ENCODE results near the gene KCTD10.

KCTD10 gene

DNA sequence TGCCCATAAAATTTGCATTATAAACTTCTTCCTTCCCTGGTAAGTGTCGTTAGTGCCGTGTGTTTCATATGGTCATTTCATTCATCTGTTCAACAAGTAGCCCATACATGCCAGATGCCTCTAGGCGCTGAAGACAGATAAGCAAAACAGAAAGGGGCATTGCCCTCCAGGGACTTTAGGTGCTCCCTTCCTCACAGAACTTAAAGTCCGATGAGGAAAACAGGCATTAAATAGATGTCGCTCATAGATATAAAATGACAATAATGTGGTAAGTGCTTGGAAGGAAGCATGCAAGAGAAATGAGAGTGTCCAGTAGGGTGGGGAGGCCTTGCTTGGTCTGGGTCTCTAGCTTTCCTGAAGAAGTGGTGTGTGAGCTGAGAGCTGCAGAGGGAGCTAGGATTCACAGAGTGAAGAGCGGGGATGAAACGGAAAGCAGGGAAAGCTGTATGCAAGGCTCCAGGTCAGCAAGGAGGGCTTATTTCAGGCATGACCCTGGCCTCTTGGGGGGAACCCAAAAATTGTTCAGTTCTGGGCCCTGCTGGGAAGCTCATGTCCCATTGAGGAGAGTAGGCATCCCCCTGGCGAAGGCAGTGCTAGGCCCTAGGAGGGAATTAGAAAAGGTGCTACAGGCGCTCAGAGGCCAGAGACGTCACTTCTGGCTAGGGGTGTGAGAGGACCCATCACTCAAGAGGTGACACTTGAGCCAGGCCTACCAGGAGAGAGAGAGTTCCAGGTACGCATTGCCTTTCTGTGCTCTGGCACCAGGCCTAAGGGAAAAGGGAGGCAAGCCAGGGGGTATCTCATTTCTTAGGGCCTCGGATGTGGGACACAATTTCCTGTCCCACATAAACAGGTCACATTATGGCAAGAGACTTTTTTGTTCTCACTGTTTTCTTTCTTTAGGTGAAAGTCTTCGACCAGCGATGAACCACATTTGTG lies 12.2 kb upstream of the KCTD10 start:
- in situ Hi-C loops (cut with HindIII; ENCODE audit: low pct_ligation_motif_present, low sequenced_read_pairs): no loop called here
- peaks cover 58% of the 10 kb centered on the region for H3K36me3 ChIP-seq (replicated peaks)
- H3K27me3 ChIP-seq (replicated peaks): no peaks in the 10 kb centered on the region
- H3K27ac ChIP-seq: no peak overlapping the region
- TF ChIP-seq, protein P1, sequence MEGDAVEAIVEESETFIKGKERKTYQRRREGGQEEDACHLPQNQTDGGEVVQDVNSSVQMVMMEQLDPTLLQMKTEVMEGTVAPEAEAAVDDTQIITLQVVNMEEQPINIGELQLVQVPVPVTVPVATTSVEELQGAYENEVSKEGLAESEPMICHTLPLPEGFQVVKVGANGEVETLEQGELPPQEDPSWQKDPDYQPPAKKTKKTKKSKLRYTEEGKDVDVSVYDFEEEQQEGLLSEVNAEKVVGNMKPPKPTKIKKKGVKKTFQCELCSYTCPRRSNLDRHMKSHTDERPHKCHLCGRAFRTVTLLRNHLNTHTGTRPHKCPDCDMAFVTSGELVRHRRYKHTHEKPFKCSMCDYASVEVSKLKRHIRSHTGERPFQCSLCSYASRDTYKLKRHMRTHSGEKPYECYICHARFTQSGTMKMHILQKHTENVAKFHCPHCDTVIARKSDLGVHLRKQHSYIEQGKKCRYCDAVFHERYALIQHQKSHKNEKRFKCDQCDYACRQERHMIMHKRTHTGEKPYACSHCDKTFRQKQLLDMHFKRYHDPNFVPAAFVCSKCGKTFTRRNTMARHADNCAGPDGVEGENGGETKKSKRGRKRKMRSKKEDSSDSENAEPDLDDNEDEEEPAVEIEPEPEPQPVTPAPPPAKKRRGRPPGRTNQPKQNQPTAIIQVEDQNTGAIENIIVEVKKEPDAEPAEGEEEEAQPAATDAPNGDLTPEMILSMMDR (IDR thresholded peaks at IDR 0.05; ENCODE audit: low read depth, low read length, missing control alignments): no peak
- no peak for DNase-seq
- no peak overlapping the region for H3K4me3 ChIP-seq (ENCODE audit: low read depth, low read length)

DNA sequence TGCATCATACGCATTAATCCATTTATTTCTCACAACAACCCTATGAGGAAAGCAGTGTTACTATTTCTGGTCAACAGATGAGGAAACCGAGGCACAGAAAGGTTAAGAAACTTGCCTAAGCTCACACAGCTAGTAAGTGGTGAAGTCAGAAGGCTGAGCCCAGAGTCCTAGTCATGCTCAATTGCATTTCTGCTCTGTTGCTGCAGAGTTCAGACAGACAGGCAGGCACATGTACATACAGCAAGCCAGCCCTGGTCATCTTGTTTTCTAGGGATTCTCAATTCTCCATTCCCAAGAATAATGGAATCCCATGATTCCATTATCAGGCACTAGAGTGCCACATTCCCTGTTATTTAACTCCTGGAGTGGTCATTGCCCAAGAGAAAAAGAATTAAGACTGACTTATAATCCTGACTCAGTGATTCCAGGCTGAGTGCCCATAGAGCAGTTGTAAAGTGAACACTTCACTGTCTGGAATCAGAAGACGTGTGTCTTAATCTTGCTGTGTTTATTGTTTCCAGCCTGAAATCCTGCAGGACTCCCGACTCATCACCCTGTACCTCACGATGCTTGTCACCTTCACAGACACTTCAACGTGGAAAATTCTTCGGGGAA lies 11.1 kb upstream of the KCTD10 start:
- TF ChIP-seq, protein P1 (IDR thresholded peaks at IDR 0.05; ENCODE audit: low read depth, low read length, missing control alignments): no peak
- Histone ChIP-seq H3K27ac (no peak overlapping the region), H3K4me3 (ENCODE audit: low read depth, low read length) (no peak overlapping the region), H3K27me3 (replicated peaks) (no peaks in the 10 kb centered on the region), H3K36me3 (replicated peaks) (peaks cover 65% of the 10 kb centered on the region)
- in situ Hi-C loops (cut with HindIII; ENCODE audit: low pct_ligation_motif_present, low sequenced_read_pairs): no loop called here
- DNase-seq: no peak

DNA sequence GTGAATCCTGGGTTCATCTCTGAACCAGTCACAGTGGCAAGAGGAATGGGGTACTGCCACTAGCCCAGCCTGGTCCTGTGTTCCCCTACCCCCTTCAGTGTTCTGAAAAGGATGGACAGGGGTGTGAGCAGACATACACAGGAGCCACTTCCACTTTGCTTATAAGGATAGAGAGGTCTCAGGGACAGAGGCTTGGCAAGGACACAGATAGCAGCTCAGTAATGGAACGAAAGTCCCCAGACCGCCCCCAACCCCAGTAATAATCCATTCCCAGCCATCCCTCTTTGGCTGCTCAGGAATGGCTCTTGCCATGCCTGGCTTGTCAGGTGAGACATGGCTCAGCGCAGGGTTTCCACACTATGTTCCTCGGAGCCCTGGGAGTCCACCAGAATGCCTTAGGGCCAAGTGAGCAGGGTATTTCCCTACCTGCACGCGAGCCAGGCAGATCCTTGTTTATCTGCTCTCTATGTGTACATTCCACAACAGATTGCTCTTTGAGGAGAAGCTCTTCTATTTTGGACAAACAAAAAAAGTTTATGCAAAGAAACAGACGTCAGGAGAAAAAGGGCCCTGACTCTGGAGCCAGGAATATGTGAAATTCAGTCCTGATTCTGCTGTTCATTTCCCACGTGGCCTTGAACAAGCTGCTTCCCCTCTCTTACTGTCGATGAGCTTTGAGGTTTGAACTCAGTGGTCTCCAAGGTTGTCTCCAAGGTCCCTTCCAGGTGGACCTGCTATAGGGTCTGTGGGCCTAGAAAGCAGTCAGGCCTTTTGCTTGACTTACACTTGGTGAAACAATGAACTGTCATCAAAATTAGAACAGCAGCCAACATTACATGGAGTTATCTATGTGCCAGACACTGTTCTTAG lies 10.3 kb upstream of the KCTD10 start:
- H3K27ac ChIP-seq: no peak overlapping the region
- TF ChIP-seq, protein P1 (IDR thresholded peaks at IDR 0.05; ENCODE audit: low read depth, low read length, missing control alignments): no peak
- in situ Hi-C loops (cut with HindIII; ENCODE audit: low pct_ligation_motif_present, low sequenced_read_pairs): no loop called here
- no peaks in the 10 kb centered on the region for H3K27me3 ChIP-seq (replicated peaks)
- no peak for DNase-seq
- H3K4me3 ChIP-seq (ENCODE audit: low read depth, low read length): no peak overlapping the region
- H3K36me3 ChIP-seq (replicated peaks): peaks cover 65% of the 10 kb centered on the region

DNA sequence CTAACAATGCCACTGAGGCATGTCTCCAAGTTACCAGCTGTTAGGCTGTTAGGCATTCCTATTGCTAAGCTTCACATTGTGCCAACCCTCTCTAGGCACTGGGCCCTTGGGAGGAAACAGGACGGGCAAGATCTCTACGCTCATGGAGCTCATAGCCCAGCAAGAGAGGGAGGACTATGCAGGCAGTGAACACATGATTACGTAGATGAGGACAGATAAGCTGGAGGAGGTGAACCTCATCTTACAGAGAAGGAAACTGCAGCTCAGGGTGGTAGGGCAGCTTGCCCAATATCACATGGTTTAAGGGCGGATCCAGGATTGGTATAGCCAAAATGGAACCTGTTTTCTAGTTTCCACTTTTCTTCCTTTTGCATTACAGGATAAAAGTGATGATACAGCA lies 8.1 kb upstream of the KCTD10 start:
- TF ChIP-seq, protein P1 (IDR thresholded peaks at IDR 0.05; ENCODE audit: low read depth, low read length, missing control alignments): no peak
- H3K4me3 ChIP-seq (ENCODE audit: low read depth, low read length): no peak overlapping the region
- in situ Hi-C loops (cut with HindIII; ENCODE audit: low pct_ligation_motif_present, low sequenced_read_pairs): no loop called here
- H3K27me3 ChIP-seq (replicated peaks): no peaks in the 10 kb centered on the region
- DNase-seq: no peak
- peaks cover 60% of the 10 kb centered on the region for H3K36me3 ChIP-seq (replicated peaks)
- H3K27ac ChIP-seq: no peak overlapping the region

DNA sequence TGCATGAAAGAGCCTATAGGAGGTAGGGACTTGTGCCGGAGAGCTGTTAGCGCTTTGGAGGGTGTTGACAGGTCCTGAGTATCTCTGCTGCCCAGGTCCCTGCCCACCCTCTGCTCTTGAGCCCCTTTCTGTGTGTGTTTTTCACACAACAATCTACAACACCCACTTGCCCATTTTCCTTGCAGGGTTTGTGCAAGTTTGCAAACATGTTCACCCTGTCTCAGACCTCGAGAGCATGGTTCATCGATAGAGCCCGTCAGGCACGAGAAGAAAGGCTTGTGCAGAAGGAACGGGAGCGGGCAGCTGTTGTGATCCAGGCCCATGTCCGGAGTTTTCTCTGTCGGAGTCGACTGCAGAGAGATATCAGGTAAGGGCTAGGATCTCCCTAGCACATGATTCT lies 6.2 kb upstream of the KCTD10 start:
- Histone ChIP-seq H3K36me3 (replicated peaks) (peaks cover 44% of the 10 kb centered on the region), H3K27ac (no peak overlapping the region), H3K27me3 (replicated peaks) (no peaks in the 10 kb centered on the region), H3K4me3 (ENCODE audit: low read depth, low read length) (no peak overlapping the region)
- TF ChIP-seq, protein P1 (IDR thresholded peaks at IDR 0.05; ENCODE audit: low read depth, low read length, missing control alignments): no peak
- in situ Hi-C loops (cut with HindIII; ENCODE audit: low pct_ligation_motif_present, low sequenced_read_pairs): no loop called here
- DNase-seq: no peak

Data from brain microvascular endothelial cell (primary cell).